Gastroesophageal sphincter (tissue), 4 donors: ENCODE data around the gene VPS13D. TPM values are rescaled to one million over a fixed set of nuclear protein-coding genes. Genes with fewer than 3 reads are reported as not detected.

Experiments used
- ATAC-seq: fragments of 150-250 bp; one replicate; pipeline ENCODE4 v1.9.1; 2016; ENCODE audit warnings: mild to moderate bottlenecking, moderate library complexity
- H3K27ac ChIP-seq, 4 donors: fragments of 200-600 bp; sonication (generic) in 3 of 4; 1 replicate in 3 of 4; 2 replicates in 1 of 4; pipeline ENCODE4 v1.5.1; 2016 to 2019
- H3K27me3 ChIP-seq: fragments of 200-600 bp; sonication (generic); one replicate; pipeline ENCODE4 v1.5.1; 2019
- H3K36me3 ChIP-seq, 2 donors: fragments of 200-600 bp; sonication (generic); one replicate each; pipeline ENCODE4 v1.5.1; 2019; ENCODE audit warnings: control low read depth in 1 of 2
- H3K4me1 ChIP-seq, 3 donors: fragments of 200-600 bp; sonication (generic); 1 replicate in 2 of 3; 2 replicates in 1 of 3; pipeline ENCODE4 v1.5.1; 2016 to 2019; ENCODE audit warnings: control low read depth in 2 of 3
- H3K4me3 ChIP-seq, 2 donors: fragments of 200-600 bp; sonication (generic); one replicate each; pipeline ENCODE4 v1.5.1; 2019; ENCODE audit warnings: mild to moderate bottlenecking in 1 of 2, moderate library complexity in 1 of 2
- H3K9me3 ChIP-seq, 3 donors: fragments of 200-600 bp; sonication (generic); one replicate each; pipeline ENCODE4 v1.5.1; 2017 to 2019; ENCODE audit warnings: control low read depth in 2 of 3
- CTCF ChIP-seq, 4 experiments: fragments of 200-600 bp in 2 of 4; fragments of 450-650 bp in 2 of 4; sonication (generic) in 1 of 4; IDR thresholded peaks; one replicate each; pipeline ENCODE4 v1.5.1; 2017 to 2019; ENCODE audit warnings: antibody characterized with exemption in 4 of 4, mild to moderate bottlenecking in 2 of 4, moderate library complexity in 2 of 4
- EP300 ChIP-seq: sonication (generic); formaldehyde crosslinking; IDR thresholded peaks from one replicate; pipeline ENCODE4 v1.6.1; 2017; ENCODE audit warnings: antibody characterized with exemption, mild to moderate bottlenecking
- POLR2A ChIP-seq, 2 donors: fragments of 450-650 bp; IDR thresholded peaks; one replicate each; pipeline ENCODE4 v1.6.1; 2017; ENCODE audit warnings: antibody characterized with exemption in 2 of 2, mild to moderate bottlenecking in 2 of 2, moderate library complexity in 1 of 2
- POLR2AphosphoS5 ChIP-seq: sonication (generic); formaldehyde crosslinking; IDR thresholded peaks from one replicate; pipeline ENCODE4 v1.6.1; 2017; ENCODE audit warnings: antibody characterized with exemption
- WGBS, 2 donors: methylation state at CpG; one replicate each; pipeline ENCODE4 v1.1.5; 2018; ENCODE audit warnings: low coverage in 1 of 2; 5-methylcytosine and 5-hydroxymethylcytosine counted together
- total RNA-seq, 4 donors: library from RNA; depleted of rRNA; stranded (reverse); fragments of >200 nt; gene quantifications; one replicate each; pipeline ENCODE4 v1.1.0, GENCODE V29; 2016

VPS13D gene
- total RNA-seq, 4 donors from 2014 or later, result 62.3 to 95.5 (median 81.5) TPM

- WGBS, 2 donors, result 33% methylated on average over 1 of the region's 6 CpGs; no CpG with 5 or more reads in 1 of the 2 donors
- ATAC-seq, result peak; percentile 10
Observed at GRCh38 chr1:12208271-12208670, 21.6 kb upstream of the VPS13D start.

GRCh38 chr1:12208764-12209494, 20.9 kb upstream of the VPS13D start:
- WGBS, 2 donors, result 9 to 20% methylated on average over 9 to 11 of the region's 14 CpGs

More at GRCh38 chr1:12208271-12208670, 21.6 kb upstream of the VPS13D start:
- Histone ChIP-seq H3K4me1 (peaks cover 0 to 15% (median 6%) of the 10 kb centered on the region in 3 donors), H3K9me3 (no peaks in the 10 kb centered on the region), H3K27ac (no peak overlapping the region), H3K27me3 (peaks cover 5% of the 10 kb centered on the region), H3K36me3 (peaks cover 0 to 19% of the 10 kb centered on the region in 2 donors), H3K4me3 (no peak overlapping the region)
- TF ChIP-seq POLR2A (IDR thresholded peaks at IDR 0.05), result no peak
- TF ChIP-seq POLR2AphosphoS5, result no peak

GRCh38 chr1:12209495-12209832, 20.4 kb upstream of the VPS13D start:
- ATAC-seq, result no peak
- Histone ChIP-seq H3K27me3 (peaks cover 5% of the 10 kb centered on the region), H3K27ac (peak overlapping the region in 1 of 4 donors; percentile 19), H3K4me3 (no peak overlapping the region), H3K9me3 (no peaks in the 10 kb centered on the region), H3K36me3 (peaks cover 0 to 12% of the 10 kb centered on the region in 2 donors), H3K4me1 (peaks cover 0 to 15% (median 6%) of the 10 kb centered on the region in 3 donors)
- TF ChIP-seq EP300 (no peak), POLR2AphosphoS5 (no peak), CTCF (IDR thresholded peaks at IDR 0.05) (no peak), POLR2A (IDR thresholded peaks at IDR 0.05) (no peak)
- 63 to 67% methylated on average over 1 of the region's 3 CpGs for WGBS, 2 donors

More at GRCh38 chr1:12208764-12209494, 20.9 kb upstream of the VPS13D start:
- Histone ChIP-seq H3K9me3 (no peaks in the 10 kb centered on the region), H3K4me3 (no peak overlapping the region), H3K27ac (peak overlapping the region in 1 of 4 donors; percentile 19), H3K4me1 (peaks cover 0 to 15% (median 6%) of the 10 kb centered on the region in 3 donors), H3K27me3 (peaks cover 5% of the 10 kb centered on the region), H3K36me3 (peaks cover 0 to 12% of the 10 kb centered on the region in 2 donors)
- ATAC-seq, result peak; percentile 83
- TF ChIP-seq EP300, result no peak
- peak; percentile 61 for TF ChIP-seq POLR2AphosphoS5
- no peak for TF ChIP-seq POLR2A (IDR thresholded peaks at IDR 0.05)
- TF ChIP-seq CTCF (IDR thresholded peaks at IDR 0.05), result peak in 3 of 4 experiments; percentile 92 to 97 (median 95)

GRCh38 chr1:12215118-12215961, 14.5 kb upstream of the VPS13D start:
- 74 to 90% methylated on average over 9 of the region's 12 CpGs for WGBS, 2 donors

More at GRCh38 chr1:12215118-12215961, 14.5 kb upstream of the VPS13D start:
- no peak for TF ChIP-seq POLR2AphosphoS5
- TF ChIP-seq POLR2A (IDR thresholded peaks at IDR 0.05), result no peak
- no peak for TF ChIP-seq CTCF (IDR thresholded peaks at IDR 0.05)
- TF ChIP-seq EP300, result no peak
- Histone ChIP-seq H3K27ac (no peak overlapping the region), H3K27me3 (peaks cover 21% of the 10 kb centered on the region), H3K4me1 (no peaks in the 10 kb centered on the region), H3K4me3 (no peak overlapping the region), H3K36me3 (no peaks in the 10 kb centered on the region), H3K9me3 (peaks cover 0 to 15% (median 0%) of the 10 kb centered on the region in 3 donors)
- no peak for ATAC-seq
